Upper lobe of left lung (tissue), 4 donors: ENCODE measurements around the gene ADAM12.

Source experiments
- CTCF ChIP-seq, 6 experiments: fragments of 450-650 bp in 4 of 6; fragments of 200-600 bp in 2 of 6; sonication (generic) in 2 of 6; IDR thresholded peaks; one replicate each; pipeline ENCODE4 v1.5.1; 2016 to 2019; ENCODE audit warnings: antibody characterized with exemption in 6 of 6
- EP300 ChIP-seq, 4 donors: sonication (generic); formaldehyde crosslinking; IDR thresholded peaks; one replicate each; pipeline ENCODE4 v1.5.1; 2017; ENCODE audit warnings: antibody characterized with exemption in 4 of 4, control low read depth in 2 of 4
- POLR2A ChIP-seq, 4 donors: fragments of 450-650 bp; IDR thresholded peaks; one replicate each; pipeline ENCODE4 v1.5.1; 2016 to 2017; ENCODE audit warnings: antibody characterized with exemption in 4 of 4, mild to moderate bottlenecking in 2 of 4
- POLR2AphosphoS5 ChIP-seq, 2 donors: sonication (generic); formaldehyde crosslinking; IDR thresholded peaks; one replicate each; pipeline ENCODE4 v1.5.1; 2017; ENCODE audit warnings: antibody characterized with exemption in 2 of 2

- no peak for TF ChIP-seq CTCF (IDR thresholded peaks at IDR 0.05)
- no peak for TF ChIP-seq EP300 (IDR thresholded peaks at IDR 0.05)
- TF ChIP-seq POLR2AphosphoS5 (IDR thresholded peaks at IDR 0.05) = no peak
- TF ChIP-seq POLR2A (IDR thresholded peaks at IDR 0.05) = no peak
These were observed 286.5 kb downstream of the ADAM12 start for GRCh38 chr10:126101736-126102135.
